Epidermal melanocyte (primary cell): Measurements from ENCODE around the gene PFDN1.

Source experiments
- DNase-seq: peaks from one replicate; pipeline ENCODE4 v3.0.0; 2011; ENCODE audit warnings: low spot score; ENCODE audit not compliant: insufficient read length

The PFDN1 gene

GRCh38 chr5:140260089-140260656 is 42.7 kb downstream of the PFDN1 start:
- DNase-seq: no peak

GRCh38 chr5:140259500-140259899 is 43.4 kb downstream of the PFDN1 start:
- no peak for DNase-seq

DNA sequence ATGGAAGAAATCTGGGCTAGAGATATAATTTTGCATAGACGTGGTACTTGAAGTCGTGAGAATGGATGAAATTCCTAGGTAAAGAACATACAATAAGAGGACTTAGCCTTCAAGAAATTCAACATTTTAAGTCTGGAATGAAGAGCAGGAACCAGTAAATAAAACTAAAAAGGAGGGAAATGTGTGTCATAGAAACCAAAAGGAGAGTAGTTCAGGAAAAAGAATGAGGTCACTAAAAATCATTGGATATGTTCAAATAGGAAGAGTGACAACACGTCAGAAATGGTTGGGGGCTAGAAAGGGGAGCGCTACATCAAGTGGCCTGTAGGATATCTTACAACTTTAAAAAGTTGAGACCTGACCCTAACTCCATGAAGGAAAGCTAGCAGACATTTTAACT is 44.0 kb downstream of the PFDN1 start:
- no peak for DNase-seq

GRCh38 chr5:140258016-140258415 is 44.9 kb downstream of the PFDN1 start:
- no peak for DNase-seq

DNA sequence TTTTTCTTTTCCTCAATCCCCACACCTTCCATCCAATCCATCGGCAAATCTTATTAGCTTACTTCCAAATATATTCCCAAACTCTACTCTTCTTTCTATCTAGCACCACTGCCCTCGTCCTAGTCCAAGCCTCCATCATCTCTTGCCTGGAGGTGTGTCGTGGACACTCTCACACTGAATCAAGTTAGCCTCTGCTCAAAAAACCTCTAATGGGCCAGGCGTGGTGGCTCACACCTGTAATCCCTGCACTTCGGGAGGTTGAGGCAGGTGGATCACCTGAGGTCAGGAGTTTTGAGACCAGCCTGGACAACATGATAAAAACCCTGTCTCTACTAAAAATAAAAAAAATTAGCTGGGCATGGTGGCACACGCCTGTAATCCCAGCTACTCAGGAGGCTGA is 46.2 kb downstream of the PFDN1 start:
- DNase-seq: no peak

GRCh38 chr5:140255460-140256157 is 47.3 kb downstream of the PFDN1 start:
- no peak for DNase-seq

DNA sequence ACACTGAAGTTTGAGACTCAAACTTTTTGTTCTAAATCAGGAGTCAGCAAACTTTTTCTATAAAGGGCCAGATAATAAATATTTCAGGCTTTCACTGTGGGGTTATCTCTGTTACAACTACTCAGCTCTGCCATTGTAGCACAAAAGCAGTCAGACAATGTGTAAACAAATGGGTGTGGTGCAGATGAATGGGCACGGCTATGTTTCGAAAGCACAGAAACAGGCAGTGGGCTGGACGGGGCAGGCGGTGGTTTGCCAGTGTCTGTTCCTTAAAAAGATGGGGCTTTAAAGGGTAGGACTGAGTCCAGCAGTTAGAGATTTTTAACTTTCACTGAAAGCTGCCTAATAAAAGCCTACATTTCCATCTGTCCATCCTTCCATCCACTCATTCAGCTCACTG is 48.9 kb downstream of the PFDN1 start:
- no peak for DNase-seq

DNA sequence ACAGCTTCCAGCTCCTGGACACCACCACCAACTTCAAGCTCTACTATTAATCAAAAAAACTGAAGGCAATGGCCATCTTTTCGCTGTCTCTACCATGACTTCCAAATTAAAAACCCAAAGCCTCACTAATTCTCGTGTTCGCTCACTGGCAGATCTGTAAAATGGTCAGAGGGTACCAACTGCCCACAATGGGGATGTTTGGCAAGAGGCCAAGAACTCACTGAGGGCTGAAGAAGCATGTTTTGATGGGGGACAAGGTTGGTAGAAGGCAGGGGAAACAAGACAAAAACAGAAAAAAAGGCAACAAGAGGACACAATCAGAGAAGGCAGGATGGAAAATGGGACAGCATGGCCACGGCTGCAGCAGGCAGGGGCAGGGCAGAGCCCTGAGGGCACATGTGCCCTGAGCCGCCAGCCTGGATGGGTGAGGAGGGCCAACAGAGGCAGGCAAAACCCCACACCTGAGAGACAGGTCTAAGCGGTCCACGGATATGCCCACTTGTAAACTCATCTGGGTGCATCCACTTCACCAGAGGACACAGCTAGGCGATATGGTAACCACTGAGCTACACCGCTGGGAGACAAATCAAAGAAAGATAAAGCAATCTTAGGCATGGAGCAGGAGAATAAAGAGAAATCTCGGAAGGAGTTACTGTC is 50.3 kb downstream of the PFDN1 start:
- DNase-seq: no peak

- DNase-seq: no peak
Observed at GRCh38 chr5:140251527-140251973, 51.4 kb downstream of the PFDN1 start.

DNA sequence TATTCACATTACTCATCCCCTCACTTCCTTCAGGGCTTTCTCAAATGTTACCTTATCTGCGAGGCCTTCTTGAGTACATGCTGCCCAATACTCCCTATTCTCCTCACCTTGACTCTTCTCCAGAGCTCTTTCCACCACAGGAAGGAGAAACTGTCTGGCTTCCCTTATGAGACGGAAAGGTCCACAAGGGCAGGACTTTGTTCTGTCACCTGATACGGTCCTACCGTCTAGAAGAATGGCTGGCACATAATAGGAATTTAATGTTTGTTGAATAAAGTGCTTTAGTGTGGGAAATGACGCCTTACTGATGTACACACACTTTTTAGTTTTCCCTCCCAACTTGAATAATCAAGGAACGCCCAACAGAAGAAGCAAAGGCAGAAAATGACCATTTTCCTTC is 52.5 kb downstream of the PFDN1 start:
- no peak for DNase-seq

- no peak for DNase-seq
Observed at GRCh38 chr5:140249536-140249935, 53.4 kb downstream of the PFDN1 start.

- DNase-seq: no peak
Observed at GRCh38 chr5:140248414-140248813, 54.5 kb downstream of the PFDN1 start.

DNA sequence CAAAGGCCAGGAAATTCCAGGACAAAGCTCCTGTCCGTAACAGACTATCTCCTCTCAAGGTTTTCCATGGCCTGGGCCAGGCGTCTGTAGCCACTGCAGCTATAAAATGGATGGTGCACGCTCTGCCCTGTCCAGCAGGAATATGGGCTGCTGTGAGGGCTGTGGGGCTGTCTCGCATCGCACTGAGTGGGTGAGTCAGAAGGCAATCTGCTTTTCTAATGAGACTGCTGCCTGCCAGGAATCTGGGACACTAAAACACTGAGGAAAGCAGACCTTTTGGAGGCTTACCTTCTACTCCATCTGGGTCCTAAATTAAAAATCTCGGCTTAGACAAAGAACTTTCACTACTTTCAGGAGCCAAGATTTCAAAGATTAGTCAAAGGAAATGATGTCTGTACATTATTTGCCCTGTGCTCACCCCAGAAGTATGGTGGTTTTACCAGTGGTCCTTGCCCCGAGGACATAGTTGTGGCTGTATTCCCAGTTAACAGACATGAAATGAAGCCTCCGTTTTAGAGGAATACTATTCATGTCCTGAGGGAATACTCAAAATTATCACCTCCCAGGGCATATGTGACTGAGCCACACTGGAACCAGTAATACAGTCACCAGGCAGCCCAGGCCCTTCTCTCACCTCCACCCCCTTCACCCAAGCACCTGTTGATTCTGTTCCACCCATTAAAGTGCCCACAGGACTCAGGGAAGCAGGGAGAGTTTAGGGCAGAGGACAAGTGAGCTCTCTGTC is 56.4 kb downstream of the PFDN1 start:
- no peak for DNase-seq

DNA sequence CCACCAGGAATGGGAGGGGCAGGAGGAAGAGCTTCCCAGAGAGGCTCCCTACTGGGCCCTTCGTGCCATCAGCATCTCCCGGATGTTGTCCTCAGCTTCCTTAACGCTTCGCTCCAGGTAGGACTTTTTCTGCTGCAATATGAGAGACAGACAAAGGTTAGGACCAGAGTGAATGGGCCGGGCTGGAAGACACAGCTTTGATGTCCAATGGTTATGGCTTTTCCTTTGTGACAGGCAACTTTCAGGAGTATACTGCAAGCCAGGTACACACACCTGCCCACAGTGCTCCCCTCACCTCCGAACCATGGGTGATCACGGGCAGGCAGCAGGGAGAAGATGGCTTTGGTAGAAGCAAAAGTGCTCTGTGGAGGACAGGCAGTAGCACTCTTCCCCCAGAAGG is 57.0 kb downstream of the PFDN1 start:
- DNase-seq: no peak

DNA sequence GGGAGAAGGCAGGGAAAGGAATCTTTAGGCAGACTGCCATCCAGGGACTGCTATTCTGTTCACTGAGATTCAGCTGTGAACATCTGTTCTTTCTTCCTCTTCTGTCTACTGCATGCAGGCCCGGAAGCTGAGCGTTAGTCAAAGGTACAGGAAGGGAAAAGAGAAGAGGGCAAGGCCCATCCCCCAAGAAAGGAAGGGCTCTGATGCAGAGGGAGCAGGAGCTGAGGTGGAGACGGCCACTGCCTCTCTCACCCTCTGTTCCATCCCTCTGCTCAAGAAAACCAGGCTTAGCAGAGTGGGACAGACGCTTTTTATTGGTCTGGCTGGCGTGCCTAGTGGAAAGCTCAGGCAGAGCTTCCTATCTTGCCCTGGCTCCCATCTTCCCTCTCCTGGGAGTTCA is 57.6 kb downstream of the PFDN1 start:
- DNase-seq: no peak

- peak; percentile 62 for DNase-seq
Observed at GRCh38 chr5:140244525-140245025, 58.3 kb downstream of the PFDN1 start.

- no peak for DNase-seq
Observed at GRCh38 chr5:140243706-140244250, 59.1 kb downstream of the PFDN1 start.

GRCh38 chr5:140242890-140243585 is 59.9 kb downstream of the PFDN1 start:
- DNase-seq: no peak

GRCh38 chr5:140242099-140242498 is 60.8 kb downstream of the PFDN1 start:
- DNase-seq: no peak

GRCh38 chr5:140240987-140241706 is 61.8 kb downstream of the PFDN1 start:
- peak; percentile 87 for DNase-seq
